ENCODE results near the gene ADI1. TPM values are rescaled to one million over a fixed set of nuclear protein-coding genes. Genes with fewer than 3 reads are reported as not detected.

ADI1 gene
- total RNA-seq, 1 donor from 2014 or later = 21.6 TPM

- H3K36me3 Mint-ChIP-seq (ENCODE audit: low read depth, unreplicated experiment) = peaks cover 12% of the 10 kb centered on the region
- no peak for TF ChIP-seq CTCF (IDR thresholded peaks at IDR 0.05; ENCODE audit: unreplicated experiment)
- no peak overlapping the region for H3K4me3 Mint-ChIP-seq (ENCODE audit: unreplicated experiment)
- no peak overlapping the region for H3K27ac Mint-ChIP-seq (ENCODE audit: unreplicated experiment)
- peaks cover 18% of the 10 kb centered on the region for H3K4me1 Mint-ChIP-seq (ENCODE audit: unreplicated experiment)
- no peaks in the 10 kb centered on the region for H3K9me3 Mint-ChIP-seq (ENCODE audit: unreplicated experiment)
- no peak for DNase-seq (ENCODE audit: low spot score)
- peaks cover 3% of the 10 kb centered on the region for H3K27me3 Mint-ChIP-seq (ENCODE audit: unreplicated experiment)
Observed at GRCh38 chr2:3523551-3524041, 4.3 kb upstream of the ADI1 start.

GRCh38 chr2:3522961-3523421, 3.7 kb upstream of the ADI1 start:
- DNase-seq (ENCODE audit: low spot score) = no peak
- Mint-ChIP-seq H3K4me1 (ENCODE audit: unreplicated experiment) (peaks cover 21% of the 10 kb centered on the region), H3K36me3 (ENCODE audit: low read depth, unreplicated experiment) (peaks cover 13% of the 10 kb centered on the region)

GRCh38 chr2:3520591-3520990, 1.3 kb upstream of the ADI1 start:
- no peak for DNase-seq (ENCODE audit: low spot score)
- Mint-ChIP-seq H3K4me1 (ENCODE audit: unreplicated experiment) (peaks cover 27% of the 10 kb centered on the region), H3K9me3 (ENCODE audit: unreplicated experiment) (peaks cover 3% of the 10 kb centered on the region), H3K27ac (ENCODE audit: unreplicated experiment) (no peak overlapping the region), H3K27me3 (ENCODE audit: unreplicated experiment) (peaks cover 3% of the 10 kb centered on the region), H3K4me3 (ENCODE audit: unreplicated experiment) (peak overlapping the region; percentile 91), H3K36me3 (ENCODE audit: low read depth, unreplicated experiment) (peaks cover 20% of the 10 kb centered on the region)
- TF ChIP-seq CTCF (IDR thresholded peaks at IDR 0.05; ENCODE audit: unreplicated experiment) = no peak

More at GRCh38 chr2:3522961-3523421, 3.7 kb upstream of the ADI1 start:
- Mint-ChIP-seq H3K9me3 (ENCODE audit: unreplicated experiment) (no peaks in the 10 kb centered on the region), H3K27me3 (ENCODE audit: unreplicated experiment) (peaks cover 3% of the 10 kb centered on the region), H3K4me3 (ENCODE audit: unreplicated experiment) (no peak overlapping the region), H3K27ac (ENCODE audit: unreplicated experiment) (no peak overlapping the region)
- no peak for TF ChIP-seq CTCF (IDR thresholded peaks at IDR 0.05; ENCODE audit: unreplicated experiment)

GRCh38 chr2:3518496-3519254, 656 bp downstream of the ADI1 start:
- Mint-ChIP-seq H3K4me1 (ENCODE audit: unreplicated experiment) (peaks cover 34% of the 10 kb centered on the region), H3K27me3 (ENCODE audit: unreplicated experiment) (peaks cover 3% of the 10 kb centered on the region), H3K9me3 (ENCODE audit: unreplicated experiment) (peaks cover 5% of the 10 kb centered on the region), H3K36me3 (ENCODE audit: low read depth, unreplicated experiment) (peaks cover 40% of the 10 kb centered on the region), H3K27ac (ENCODE audit: unreplicated experiment) (no peak overlapping the region), H3K4me3 (ENCODE audit: unreplicated experiment) (peak overlapping the region; percentile 91)
- DNase-seq (ENCODE audit: low spot score) = peak; percentile 99
- no peak for TF ChIP-seq CTCF (IDR thresholded peaks at IDR 0.05; ENCODE audit: unreplicated experiment)

GRCh38 chr2:3517948-3518495, 1.3 kb downstream of the ADI1 start:
- no peak for TF ChIP-seq CTCF (IDR thresholded peaks at IDR 0.05; ENCODE audit: unreplicated experiment)
- peaks cover 43% of the 10 kb centered on the region for H3K36me3 Mint-ChIP-seq (ENCODE audit: low read depth, unreplicated experiment)
- H3K9me3 Mint-ChIP-seq (ENCODE audit: unreplicated experiment) = peaks cover 5% of the 10 kb centered on the region
- H3K4me3 Mint-ChIP-seq (ENCODE audit: unreplicated experiment) = peak overlapping the region; percentile 91
- H3K27ac Mint-ChIP-seq (ENCODE audit: unreplicated experiment) = peak overlapping the region; percentile 15
- H3K4me1 Mint-ChIP-seq (ENCODE audit: unreplicated experiment) = peaks cover 31% of the 10 kb centered on the region
- DNase-seq (ENCODE audit: low spot score) = no peak
- H3K27me3 Mint-ChIP-seq (ENCODE audit: unreplicated experiment) = peaks cover 3% of the 10 kb centered on the region

Data from endothelial cell (in vitro differentiated cells).